GM15510 (cell line): ENCODE data around the gene FBXW11.

Experiments used
- POLR2A ChIP-seq: IDR thresholded peaks from 3 replicates; pipeline ENCODE4 v1.6.1; 2011; ENCODE audit warnings: borderline replicate concordance; ENCODE audit not compliant: insufficient read length; ENCODE audit errors: extremely low read depth

The FBXW11 gene

GRCh38 chr5:171975877-171976667 is 30.4 kb downstream of the FBXW11 start:
- TF ChIP-seq POLR2A, result no peak

- no peak for TF ChIP-seq POLR2A
Measured at GRCh38 chr5:171975262-171975876, 31.1 kb downstream of the FBXW11 start.

GRCh38 chr5:171970826-171971225 is 35.6 kb downstream of the FBXW11 start:
- TF ChIP-seq POLR2A, result no peak

- TF ChIP-seq POLR2A, result no peak
Measured at GRCh38 chr5:171969288-171969880, 37.1 kb downstream of the FBXW11 start.

- TF ChIP-seq POLR2A, result no peak
Measured at GRCh38 chr5:171968531-171968930, 37.9 kb downstream of the FBXW11 start.

- no peak for TF ChIP-seq POLR2A
Measured at GRCh38 chr5:171966964-171967363, 39.5 kb downstream of the FBXW11 start.

- TF ChIP-seq POLR2A, result no peak
Measured at GRCh38 chr5:171966270-171966669, 40.2 kb downstream of the FBXW11 start.

GRCh38 chr5:171965745-171966144 is 40.7 kb downstream of the FBXW11 start:
- no peak for TF ChIP-seq POLR2A

- TF ChIP-seq POLR2A, result no peak
Measured at GRCh38 chr5:171963416-171963815, 43.0 kb downstream of the FBXW11 start.

GRCh38 chr5:171961117-171961516 is 45.3 kb downstream of the FBXW11 start:
- no peak for TF ChIP-seq POLR2A

GRCh38 chr5:171957591-171958251 is 48.7 kb downstream of the FBXW11 start:
- no peak for TF ChIP-seq POLR2A

GRCh38 chr5:171956887-171957495 is 49.4 kb downstream of the FBXW11 start:
- TF ChIP-seq POLR2A, result no peak

GRCh38 chr5:171956314-171956713 is 50.1 kb downstream of the FBXW11 start:
- TF ChIP-seq POLR2A, result no peak

GRCh38 chr5:171955761-171956160 is 50.7 kb downstream of the FBXW11 start:
- no peak for TF ChIP-seq POLR2A

GRCh38 chr5:171954721-171955120 is 51.7 kb downstream of the FBXW11 start:
- TF ChIP-seq POLR2A, result no peak
